H9 (cell line): ENCODE measurements around the gene IGFBP1. TPM values are rescaled to one million over a fixed set of nuclear protein-coding genes. Genes with fewer than 3 reads are reported as not detected.

Source experiments
- DNase-seq: peaks from one replicate; pipeline ENCODE4 v3.0.0-alpha.2; 2017
- H2AFZ ChIP-seq: one replicate; pipeline ENCODE4 v1.6.1; 2013; ENCODE audit warnings: mild to moderate bottlenecking, low read length, control low read depth, moderate library complexity
- H2AK5ac ChIP-seq: 2 replicates; pipeline ENCODE4 v1.6.1; 2013; ENCODE audit warnings: low read length, control low read depth, mixed read lengths; ENCODE audit not compliant: insufficient read length
- H2BK120ac ChIP-seq: one replicate; pipeline ENCODE4 v1.6.1; 2013; ENCODE audit warnings: low read depth, mild to moderate bottlenecking, low read length, control low read depth, inconsistent platforms; ENCODE audit not compliant: poor library complexity, severe bottlenecking
- H2BK12ac ChIP-seq: 2 replicates; pipeline ENCODE4 v1.6.1; 2013; ENCODE audit warnings: low read length, control low read depth, mixed read lengths, low read depth; ENCODE audit not compliant: insufficient read length
- H2BK15ac ChIP-seq: 2 replicates; pipeline ENCODE4 v1.6.1; 2013; ENCODE audit warnings: low read depth, low read length, control low read depth
- H2BK20ac ChIP-seq: one replicate; pipeline ENCODE4 v1.6.1; 2013; ENCODE audit warnings: low read depth, mild to moderate bottlenecking, low read length, control low read depth, inconsistent platforms; ENCODE audit not compliant: poor library complexity, severe bottlenecking
- H2BK5ac ChIP-seq: 2 replicates; pipeline ENCODE4 v1.6.1; 2013; ENCODE audit warnings: low read length, control low read depth, mixed read lengths; ENCODE audit not compliant: insufficient read length
- H3K14ac ChIP-seq: 2 replicates; pipeline ENCODE4 v1.6.1; 2013; ENCODE audit warnings: low read length, control low read depth; ENCODE audit not compliant: insufficient read depth
- H3K18ac ChIP-seq: 2 replicates; pipeline ENCODE4 v1.6.1; 2013; ENCODE audit warnings: low read depth, mild to moderate bottlenecking, mixed read lengths, low read length, control low read depth; ENCODE audit not compliant: insufficient read length
- H3K23ac ChIP-seq: 2 replicates; pipeline ENCODE4 v1.6.1; 2013; ENCODE audit warnings: low read length, control low read depth, mixed read lengths, low read depth; ENCODE audit not compliant: insufficient read length
- H3K23me2 ChIP-seq: 2 replicates; pipeline ENCODE4 v1.6.1; 2013; ENCODE audit warnings: low read depth, mild to moderate bottlenecking, mixed read lengths, low read length, control low read depth; ENCODE audit not compliant: insufficient read length, poor library complexity, severe bottlenecking
- H3K27ac ChIP-seq: 2 replicates; pipeline ENCODE4 v1.5.1; 2013; ENCODE audit warnings: low read length, control low read depth, mixed read lengths, low read depth; ENCODE audit not compliant: insufficient read length
- H3K27me3 ChIP-seq: 2 replicates; pipeline ENCODE4 v1.6.1; 2013; ENCODE audit warnings: low read length, control low read depth, inconsistent platforms; ENCODE audit not compliant: insufficient read depth
- H3K4ac ChIP-seq: 2 replicates; pipeline ENCODE4 v1.6.1; 2013; ENCODE audit warnings: low read depth, mild to moderate bottlenecking, control low read depth, inconsistent platforms, low read length, moderate library complexity
- H3K4me1 ChIP-seq: 2 replicates; pipeline ENCODE4 v1.6.1; 2013; ENCODE audit warnings: low read length, control low read depth, inconsistent platforms; ENCODE audit not compliant: insufficient read depth
- H3K4me2 ChIP-seq: 2 replicates; pipeline ENCODE4 v1.6.1; 2013; ENCODE audit warnings: low read length, control low read depth, mixed read lengths; ENCODE audit not compliant: insufficient read length, insufficient read depth
- H3K56ac ChIP-seq: 2 replicates; pipeline ENCODE4 v1.6.1; 2013; ENCODE audit warnings: low read depth, mild to moderate bottlenecking, mixed read lengths, low read length, control low read depth; ENCODE audit not compliant: insufficient read length
- H3K79me1 ChIP-seq: 2 replicates; pipeline ENCODE4 v1.6.1; 2013; ENCODE audit warnings: low read depth, mild to moderate bottlenecking, moderate library complexity, low read length, control low read depth, inconsistent platforms; ENCODE audit not compliant: insufficient read depth, poor library complexity, severe bottlenecking
- H3K79me2 ChIP-seq: 2 replicates; pipeline ENCODE4 v1.6.1; 2013; ENCODE audit warnings: low read length, control low read depth, inconsistent platforms; ENCODE audit not compliant: insufficient read depth
- H3K9ac ChIP-seq: 2 replicates; pipeline ENCODE4 v1.6.1; 2013; ENCODE audit warnings: low read length, control low read depth, mixed read lengths; ENCODE audit not compliant: insufficient read length; ENCODE audit errors: extremely low read depth
- H3K9me3 ChIP-seq: one replicate; pipeline ENCODE4 v1.6.1; 2013; ENCODE audit warnings: low read depth, low read length, inconsistent platforms; ENCODE audit not compliant: control insufficient read depth
- H3T11ph ChIP-seq: one replicate; pipeline ENCODE4 v1.6.1; 2013; ENCODE audit warnings: mild to moderate bottlenecking, low read length, control low read depth, inconsistent platforms
- H4K20me1 ChIP-seq: one replicate; pipeline ENCODE4 v1.6.1; 2013; ENCODE audit not compliant: control insufficient read depth, insufficient read length, insufficient read depth
- H4K5ac ChIP-seq: 2 replicates; pipeline ENCODE4 v1.6.1; 2013; ENCODE audit warnings: low read depth, mild to moderate bottlenecking, mixed read lengths, low read length, control low read depth; ENCODE audit not compliant: insufficient read length
- H4K8ac ChIP-seq: replicated peaks from 2 replicates; pipeline ENCODE4 v1.6.1; 2013; ENCODE audit warnings: low read length, control low read depth, mixed read lengths, low read depth; ENCODE audit not compliant: insufficient read length
- H4K91ac ChIP-seq: 2 replicates; pipeline ENCODE4 v1.6.1; 2013; ENCODE audit warnings: low read depth, mild to moderate bottlenecking, moderate library complexity, mixed read lengths, low read length, control low read depth; ENCODE audit not compliant: insufficient read length
- H3K27ac Mint-ChIP-seq, 3 experiments: 2 replicates in 2 of 3; 3 replicates in 1 of 3; pipeline ENCODE4 v1.8.0; 2020 to 2021; ENCODE audit warnings: mixed read lengths in 3 of 3, mild to moderate bottlenecking in 1 of 3, moderate library complexity in 1 of 3
- H3K27me3 Mint-ChIP-seq: 2 replicates; pipeline ENCODE4 v1.8.0; 2021; ENCODE audit warnings: low read depth, mild to moderate bottlenecking, moderate library complexity, mixed read lengths
- H3K36me3 Mint-ChIP-seq, 3 experiments: 2 replicates in 2 of 3; 3 replicates in 1 of 3; pipeline ENCODE4 v1.8.0; 2020 to 2021; ENCODE audit warnings: low read depth in 3 of 3, mixed read lengths in 3 of 3; ENCODE audit not compliant: insufficient read depth in 1 of 3
- H3K4me1 Mint-ChIP-seq, 2 experiments: 2 replicates each; pipeline ENCODE4 v1.8.0; 2020; ENCODE audit warnings: mixed read lengths in 2 of 2
- H3K4me3 Mint-ChIP-seq, 2 experiments: 2 replicates in 1 of 2; 3 replicates in 1 of 2; pipeline ENCODE4 v1.8.0; 2020 to 2021; ENCODE audit warnings: mild to moderate bottlenecking in 2 of 2, mixed read lengths in 2 of 2, moderate library complexity in 1 of 2
- H3K9me3 Mint-ChIP-seq, 2 experiments: 2 replicates in 1 of 2; 3 replicates in 1 of 2; pipeline ENCODE4 v1.8.0; 2020; ENCODE audit warnings: mild to moderate bottlenecking in 2 of 2, mixed read lengths in 2 of 2, moderate library complexity in 1 of 2
- CTCF ChIP-seq: fragments of 200-600 bp; sonication (generic); conservative IDR thresholded peaks from 3 replicates; pipeline ENCODE4 v1.8.0; 2021; ENCODE audit warnings: antibody characterized with exemption, mild to moderate bottlenecking
- WGBS: extraction: QIAGEN DNeasy Blood & Tissue Kit; methylation state at CpG from one replicate; pipeline ENCODE4 v1.1.7; 2013; ENCODE audit warnings: missing lambda C conversion rate, low lambda C conversion rate, mixed read lengths; ENCODE audit not compliant: insufficient read length; ENCODE audit errors: extremely low coverage; 5-methylcytosine and 5-hydroxymethylcytosine counted together
- total RNA-seq: library from RNA; stranded (reverse); gene quantifications from 2 replicates; pipeline ENCODE4 v1.2.1, GENCODE V29; 2021

Gene IGFBP1
- total RNA-seq, 1 experiment from 2014 or later, result not detected

DNA sequence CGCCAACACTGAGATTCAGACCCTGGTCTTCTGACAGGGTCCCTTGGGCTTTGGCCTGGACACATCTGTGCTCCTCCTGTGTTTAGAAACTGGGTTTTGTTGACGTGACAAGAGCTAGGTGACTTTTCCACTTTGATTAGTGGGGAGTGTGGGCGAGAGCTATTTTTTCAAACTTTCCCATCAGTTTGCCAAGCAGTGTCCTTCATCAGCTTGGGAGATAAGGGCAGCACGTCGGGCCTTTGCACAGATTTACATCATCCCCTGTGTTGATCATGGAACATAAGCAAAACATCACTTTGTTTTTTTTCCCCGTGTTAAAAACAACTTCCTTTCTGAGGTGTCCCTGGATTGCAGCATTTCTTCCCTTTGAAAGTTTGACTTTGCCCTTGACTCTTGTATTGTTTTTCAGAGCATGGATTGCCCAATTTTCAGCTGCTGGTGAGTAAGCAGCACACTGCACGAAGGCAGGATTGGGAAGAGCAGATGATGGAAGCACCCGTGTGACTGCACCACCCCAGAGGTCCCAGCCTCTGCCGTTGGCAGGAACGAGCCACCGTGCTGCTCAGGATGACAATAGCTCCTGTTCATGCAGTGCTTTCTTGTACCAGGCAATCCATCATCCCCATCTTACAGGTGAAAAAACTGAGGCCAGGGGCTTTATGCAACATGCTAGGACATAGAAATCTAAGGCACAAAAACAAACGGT lies 6.4 kb upstream of the IGFBP1 start:
- no peak overlapping the region for H3T11ph ChIP-seq
- H3K23ac ChIP-seq, result no peak overlapping the region
- no peak overlapping the region for H4K5ac ChIP-seq
- H3K9ac ChIP-seq, result no peak overlapping the region
- H2AFZ ChIP-seq, result no peak overlapping the region
- Mint-ChIP-seq H3K36me3 (peaks cover 10 to 26% (median 15%) of the 10 kb centered on the region in 3 experiments; a peak in 6 of 7 replicates), H3K9me3 (peaks cover 27 to 29% of the 10 kb centered on the region in 2 experiments), H3K4me3 (no peak overlapping the region), H3K27me3 (peaks cover 40% of the 10 kb centered on the region), H3K27ac (peak overlapping the region in 1 of 3 experiments; percentile 80; a peak in 1 of 7 replicates), H3K4me1 (peaks cover 5 to 9% of the 10 kb centered on the region in 2 experiments)
- H4K91ac ChIP-seq, result no peak overlapping the region
- DNase-seq, result no peak
- H3K18ac ChIP-seq, result no peak overlapping the region
- no peak overlapping the region for H2BK120ac ChIP-seq
- H4K20me1 ChIP-seq, result no peaks in the 10 kb centered on the region
- no peaks in the 10 kb centered on the region for H3K27me3 ChIP-seq
- H2BK12ac ChIP-seq, result no peak overlapping the region
- H3K56ac ChIP-seq, result no peak overlapping the region
- no peak overlapping the region for H3K4me2 ChIP-seq
- H2BK5ac ChIP-seq, result no peak overlapping the region
- H3K27ac ChIP-seq, result no peak overlapping the region
- H3K4ac ChIP-seq, result no peak overlapping the region
- no peak overlapping the region for H2BK20ac ChIP-seq
- H3K14ac ChIP-seq, result no peak overlapping the region
- no peaks in the 10 kb centered on the region for H3K79me2 ChIP-seq
- H4K8ac ChIP-seq, result no peak overlapping the region
- H2BK15ac ChIP-seq, result no peak overlapping the region
- TF ChIP-seq CTCF, result no peak
- no peaks in the 10 kb centered on the region for H3K23me2 ChIP-seq
- peaks cover 14% of the 10 kb centered on the region for H3K9me3 ChIP-seq
- no CpG with 5 or more reads among the region's 12 CpGs for WGBS
- H3K4me1 ChIP-seq, result peaks cover 6% of the 10 kb centered on the region; the same call in 1 of the 2 replicates
- no peak overlapping the region for H2AK5ac ChIP-seq
- no peaks in the 10 kb centered on the region for H3K79me1 ChIP-seq
